HepG2 (cell line): ENCODE results near the gene LRRC8E. TPM values are rescaled to one million over a fixed set of nuclear protein-coding genes. Genes with fewer than 3 reads are reported as not detected.

Source experiments
- ARNT2 ChIP-seq: sonication (generic); formaldehyde crosslinking; IDR thresholded peaks from 2 replicates; pipeline ENCODE4 v1.8.0; 2022; ENCODE audit warnings: mild to moderate bottlenecking, low read depth, missing genetic modification reagents, moderate library complexity
- FIP1L1 ChIP-seq: fragments of 200-400 bp; formaldehyde crosslinking; IDR thresholded peaks from 2 replicates; pipeline ENCODE4 v1.6.1; 2018; ENCODE audit warnings: low read depth, mild to moderate bottlenecking, low read length, moderate library complexity, borderline replicate concordance; ENCODE audit not compliant: insufficient read depth
- HIC2 ChIP-seq: sonication (generic); formaldehyde crosslinking; IDR thresholded peaks from 2 replicates; pipeline ENCODE4 v1.9.0; 2022; ENCODE audit warnings: low read depth, missing genetic modification reagents
- HIVEP1 ChIP-seq: sonication (generic); formaldehyde crosslinking; IDR thresholded peaks from 2 replicates; pipeline ENCODE4 v1.4.0; 2020; ENCODE audit warnings: mild to moderate bottlenecking, missing genetic modification reagents
- HNF4A ChIP-seq: sonication (generic); formaldehyde crosslinking; IDR thresholded peaks from 2 replicates; pipeline ENCODE4 v1.4.0; 2020; ENCODE audit warnings: missing genetic modification reagents
- HNRNPLL ChIP-seq: fragments of 200-400 bp; formaldehyde crosslinking; IDR thresholded peaks from 2 replicates; pipeline ENCODE4 v1.6.1; 2017; ENCODE audit warnings: mild to moderate bottlenecking, low read depth, low read length; ENCODE audit not compliant: poor library complexity, severe bottlenecking
- KLF12 ChIP-seq: sonication (generic); formaldehyde crosslinking; IDR thresholded peaks from 2 replicates; pipeline ENCODE4 v1.4.0; 2020; ENCODE audit warnings: missing genetic modification reagents, borderline replicate concordance
- KMT2B ChIP-seq: IDR thresholded peaks from 2 replicates; pipeline ENCODE4 v1.6.1; 2016; ENCODE audit warnings: missing genetic modification reagents, missing compliant biosample characterization
- MAFG ChIP-seq: sonication (generic); formaldehyde crosslinking; IDR thresholded peaks from 2 replicates; pipeline ENCODE4 v1.5.1; 2020; ENCODE audit warnings: mild to moderate bottlenecking, missing genetic modification reagents
- PATZ1 ChIP-seq: sonication (generic); formaldehyde crosslinking; IDR thresholded peaks from 2 replicates; pipeline ENCODE4 v1.4.0; 2020; ENCODE audit warnings: missing genetic modification reagents
- PHF21A ChIP-seq: sonication (generic); formaldehyde crosslinking; IDR thresholded peaks from 2 replicates; pipeline ENCODE4 v1.5.0; 2020; ENCODE audit warnings: mild to moderate bottlenecking, missing genetic modification reagents
- PRDM10 ChIP-seq: sonication (generic); formaldehyde crosslinking; IDR thresholded peaks from 2 replicates; pipeline ENCODE4 v1.4.0; 2020; ENCODE audit warnings: low read depth, missing genetic modification reagents
- SAFB2 ChIP-seq: sonication (generic); formaldehyde crosslinking; IDR thresholded peaks from 2 replicates; pipeline ENCODE4 v1.5.1; 2020; ENCODE audit warnings: missing genetic modification reagents, low read depth, mild to moderate bottlenecking, borderline replicate concordance
- SALL2 ChIP-seq: sonication (generic); formaldehyde crosslinking; IDR thresholded peaks from 2 replicates; pipeline ENCODE4 v1.8.1; 2023; ENCODE audit warnings: mild to moderate bottlenecking, missing genetic modification reagents, inconsistent platforms
- SNAPC2 ChIP-seq: sonication (generic); formaldehyde crosslinking; IDR thresholded peaks from 2 replicates; pipeline ENCODE4 v1.8.1; 2022; ENCODE audit warnings: mild to moderate bottlenecking, missing genetic modification reagents
- SUZ12 ChIP-seq: fragments of 150-350 bp; IDR thresholded peaks from 2 replicates; pipeline ENCODE4 v1.6.1; 2014; ENCODE audit warnings: low read depth, low read length
- ZKSCAN5 ChIP-seq: sonication (generic); formaldehyde crosslinking; IDR thresholded peaks from 2 replicates; pipeline ENCODE4 v1.5.1; 2020; ENCODE audit warnings: mild to moderate bottlenecking, missing genetic modification reagents
- ZMYM3 ChIP-seq: sonication (generic); formaldehyde crosslinking; IDR thresholded peaks from 2 replicates; pipeline ENCODE4 v1.5.1; 2020; ENCODE audit warnings: mild to moderate bottlenecking, missing genetic modification reagents
- ZNF138 ChIP-seq: sonication (generic); formaldehyde crosslinking; IDR thresholded peaks from 2 replicates; pipeline ENCODE4 v1.5.0; 2020; ENCODE audit warnings: mild to moderate bottlenecking, low read depth, missing genetic modification reagents
- ZNF337 ChIP-seq: sonication (generic); formaldehyde crosslinking; IDR thresholded peaks from 2 replicates; pipeline ENCODE4 v1.5.1; 2020; ENCODE audit warnings: missing genetic modification reagents, low read depth, mild to moderate bottlenecking, borderline replicate concordance
- ZNF484 ChIP-seq: sonication (generic); formaldehyde crosslinking; IDR thresholded peaks from 2 replicates; pipeline ENCODE4 v1.5.1; 2020; ENCODE audit warnings: mild to moderate bottlenecking, low read depth, missing genetic modification reagents, borderline replicate concordance
- ZNF605 ChIP-seq: sonication (generic); formaldehyde crosslinking; IDR thresholded peaks from 2 replicates; pipeline ENCODE4 v1.8.0; 2022; ENCODE audit warnings: mild to moderate bottlenecking, missing genetic modification reagents
- ZNF629 ChIP-seq: sonication (generic); formaldehyde crosslinking; conservative IDR thresholded peaks from 2 replicates; pipeline ENCODE4 v1.5.0; 2020; ENCODE audit warnings: missing genetic modification reagents
- polyA plus RNA-seq, 8 experiments: library from polyadenylated mRNA; depleted of rRNA in 3 of 8; stranded (reverse) in 7 of 8; unstranded in 1 of 8; fragments of >200 nt; fragmentation: Illumina TruSeq in 4 of 8; extraction: Trizol in 4 of 8; gene quantifications; 2 replicates each; pipeline versions ENCODE4 v1.2.1 to v1.2.3, GENCODE V29; 2011 to 2016; ENCODE audit warnings: low read depth in 4 of 8, missing spikeins in 1 of 8, mixed read lengths in 1 of 8; ENCODE audit not compliant: insufficient read depth in 1 of 8
- total RNA-seq, 5 experiments: library from RNA; depleted of rRNA; stranded (reverse); fragments of >200 nt; fragmentation: Illumina TruSeq; extraction: Trizol; gene quantifications; 2 replicates each; pipeline ENCODE4 v1.2.3, GENCODE V29; 2016; ENCODE audit warnings: low read depth in 1 of 5

LRRC8E gene
- total and polyA plus RNA-seq, 2 of the 13 experiments (the other 11 are each of a cell fraction or from before 2014, with no cell fraction given) = 8.0 to 10.3 TPM

- TF ChIP-seq HIVEP1 (CRISPR knock-in tag) (no peak), HIC2 (CRISPR knock-in tag) (no peak), ZNF629 (peak; percentile 37; the same call in 1 of the 2 replicates), KMT2B (CRISPR knock-in tag) (no peak), MAFG (CRISPR knock-in tag) (no peak), ZNF605 (CRISPR knock-in tag) (0 out of 2 replicates have a peak, but pooled peaks have one; percentile 3), PRDM10 (CRISPR knock-in tag) (peak; percentile 94), SALL2 (CRISPR knock-in tag) (0 out of 2 replicates have a peak, but pooled peaks have one; percentile 34), SAFB2 (no peak), SNAPC2 (CRISPR knock-in tag) (no peak), ZNF337 (no peak), SUZ12 (no peak), KLF12 (CRISPR knock-in tag) (no peak), PATZ1 (CRISPR knock-in tag) (peak; percentile 83), PHF21A (0 out of 2 replicates have a peak, but pooled peaks have one; percentile 40), HNF4A (CRISPR knock-in tag) (peak; percentile 58), ZKSCAN5 (CRISPR knock-in tag) (no peak), ZMYM3 (CRISPR knock-in tag) (peak; percentile 57; the same call in 1 of the 2 replicates), HNRNPLL (peak; percentile 29), ZNF484 (CRISPR knock-in tag) (no peak), FIP1L1 (no peak), ZNF138 (CRISPR knock-in tag) (0 out of 2 replicates have a peak, but pooled peaks have one; percentile 10), ARNT2 (CRISPR knock-in tag) (no peak)
These were observed 734 bp upstream of the LRRC8E start (continued) for GRCh38 chr19:7887408-7888144.
